Measurements from ENCODE around the gene PACSIN2.

Gene PACSIN2

GRCh38 chr22:42950281-42950680, 64.7 kb downstream of the PACSIN2 start:
- H2AFZ ChIP-seq (ENCODE audit: low read depth, low read length): no peak overlapping the region
- H3K9me3 ChIP-seq (ENCODE audit: low read length): no peaks in the 10 kb centered on the region
- peaks cover 27% of the 10 kb centered on the region for H3K4me1 ChIP-seq (ENCODE audit: insufficient read depth, low read length)
- H3K36me3 ChIP-seq (ENCODE audit: insufficient read depth, low read length): no peaks in the 10 kb centered on the region
- H3K27me3 ChIP-seq (ENCODE audit: insufficient read depth, low read length): no peaks in the 10 kb centered on the region
- H3K4me3 ChIP-seq (ENCODE audit: low read length): no peak overlapping the region

DNA sequence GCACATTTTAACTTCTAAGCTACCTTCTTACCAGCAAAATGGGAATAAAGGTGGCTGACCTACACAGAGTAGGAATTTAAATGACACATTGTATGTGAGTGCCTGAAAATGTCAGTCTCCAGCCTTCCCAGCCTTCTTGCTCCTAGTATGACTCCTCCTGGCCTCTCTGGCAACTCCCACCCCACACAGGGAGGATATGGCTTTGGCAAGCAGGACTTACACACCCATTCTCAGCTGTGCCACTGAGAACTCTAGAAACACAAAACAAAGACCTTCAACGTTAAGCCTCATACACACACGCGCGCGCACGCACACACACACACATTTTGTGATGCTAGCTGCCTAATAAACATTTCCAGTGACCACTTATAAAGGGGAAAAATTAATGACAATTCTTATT, 65.8 kb downstream of the PACSIN2 start:
- Histone ChIP-seq H2AFZ (ENCODE audit: low read depth, low read length) (no peak overlapping the region), H3K4me1 (ENCODE audit: insufficient read depth, low read length) (peaks cover 27% of the 10 kb centered on the region), H3K27me3 (ENCODE audit: insufficient read depth, low read length) (no peaks in the 10 kb centered on the region), H3K9me3 (ENCODE audit: low read length) (no peaks in the 10 kb centered on the region), H3K36me3 (ENCODE audit: insufficient read depth, low read length) (no peaks in the 10 kb centered on the region), H3K4me3 (ENCODE audit: low read length) (no peak overlapping the region)

DNA sequence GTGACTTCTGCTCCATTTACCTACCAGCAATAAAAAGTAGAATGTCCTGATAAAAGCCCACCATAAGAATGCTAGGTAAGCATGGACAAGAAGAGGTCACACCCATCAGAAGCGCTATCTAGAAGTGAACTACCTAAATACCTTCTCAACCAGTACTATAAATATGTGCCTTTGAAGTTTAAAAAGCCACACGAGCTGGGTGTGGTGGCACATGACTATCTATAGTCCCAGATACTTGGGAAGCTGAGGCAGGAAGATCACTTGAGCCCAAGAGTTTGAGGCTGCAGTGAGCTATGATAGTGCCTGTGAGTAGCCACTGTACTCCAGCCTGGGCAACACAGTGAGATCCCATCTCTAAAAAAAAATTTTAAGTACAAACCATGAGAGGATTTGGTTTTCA, 66.7 kb downstream of the PACSIN2 start:
- H3K27me3 ChIP-seq (ENCODE audit: insufficient read depth, low read length): no peaks in the 10 kb centered on the region
- no peaks in the 10 kb centered on the region for H3K36me3 ChIP-seq (ENCODE audit: insufficient read depth, low read length)
- H3K9me3 ChIP-seq (ENCODE audit: low read length): no peaks in the 10 kb centered on the region
- peaks cover 27% of the 10 kb centered on the region for H3K4me1 ChIP-seq (ENCODE audit: insufficient read depth, low read length)
- H2AFZ ChIP-seq (ENCODE audit: low read depth, low read length): no peak overlapping the region
- H3K4me3 ChIP-seq (ENCODE audit: low read length): no peak overlapping the region

- Histone ChIP-seq H3K27me3 (ENCODE audit: insufficient read depth, low read length) (no peaks in the 10 kb centered on the region), H2AFZ (ENCODE audit: low read depth, low read length) (no peak overlapping the region), H3K4me3 (ENCODE audit: low read length) (no peak overlapping the region), H3K9me3 (ENCODE audit: low read length) (no peaks in the 10 kb centered on the region), H3K4me1 (ENCODE audit: insufficient read depth, low read length) (peaks cover 27% of the 10 kb centered on the region), H3K36me3 (ENCODE audit: insufficient read depth, low read length) (no peaks in the 10 kb centered on the region)
Measured at GRCh38 chr22:42947211-42947990, 67.5 kb downstream of the PACSIN2 start.

- Histone ChIP-seq H3K27me3 (ENCODE audit: insufficient read depth, low read length) (no peaks in the 10 kb centered on the region), H3K9me3 (ENCODE audit: low read length) (no peaks in the 10 kb centered on the region), H3K4me1 (ENCODE audit: insufficient read depth, low read length) (peaks cover 27% of the 10 kb centered on the region), H3K36me3 (ENCODE audit: insufficient read depth, low read length) (no peaks in the 10 kb centered on the region), H2AFZ (ENCODE audit: low read depth, low read length) (no peak overlapping the region), H3K4me3 (ENCODE audit: low read length) (no peak overlapping the region)
Measured at GRCh38 chr22:42946546-42947198, 68.3 kb downstream of the PACSIN2 start.

- H3K27me3 ChIP-seq (ENCODE audit: insufficient read depth, low read length): no peaks in the 10 kb centered on the region
- H2AFZ ChIP-seq (ENCODE audit: low read depth, low read length): no peak overlapping the region
- no peaks in the 10 kb centered on the region for H3K36me3 ChIP-seq (ENCODE audit: insufficient read depth, low read length)
- H3K4me3 ChIP-seq (ENCODE audit: low read length): no peak overlapping the region
- no peaks in the 10 kb centered on the region for H3K9me3 ChIP-seq (ENCODE audit: low read length)
- H3K4me1 ChIP-seq (ENCODE audit: insufficient read depth, low read length): peaks cover 27% of the 10 kb centered on the region
Measured at GRCh38 chr22:42945736-42946135, 69.2 kb downstream of the PACSIN2 start.

DNA sequence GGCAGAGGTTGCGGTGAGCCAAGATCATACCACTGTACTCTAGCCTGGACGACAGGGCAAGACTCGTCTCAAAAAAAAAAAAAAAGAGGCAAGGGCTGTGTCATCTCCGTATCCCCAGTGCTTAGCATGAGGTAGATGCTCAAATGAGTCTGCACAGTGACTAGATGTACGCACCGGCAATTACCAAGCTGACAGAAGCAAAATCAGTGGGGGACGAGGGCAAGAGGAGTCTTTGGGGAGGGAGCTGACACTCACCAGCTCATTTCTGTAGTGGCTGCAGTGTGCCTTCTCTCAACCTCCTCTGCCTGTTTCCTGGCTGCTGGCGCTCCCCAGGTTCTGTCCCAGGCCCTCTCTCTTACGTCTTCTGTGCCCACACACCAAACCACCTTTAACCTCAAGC, 69.9 kb downstream of the PACSIN2 start:
- no peak overlapping the region for H2AFZ ChIP-seq (ENCODE audit: low read depth, low read length)
- H3K4me1 ChIP-seq (ENCODE audit: insufficient read depth, low read length): peaks cover 32% of the 10 kb centered on the region
- no peaks in the 10 kb centered on the region for H3K36me3 ChIP-seq (ENCODE audit: insufficient read depth, low read length)
- H3K27me3 ChIP-seq (ENCODE audit: insufficient read depth, low read length): no peaks in the 10 kb centered on the region
- H3K9me3 ChIP-seq (ENCODE audit: low read length): no peaks in the 10 kb centered on the region
- H3K4me3 ChIP-seq (ENCODE audit: low read length): no peak overlapping the region

DNA sequence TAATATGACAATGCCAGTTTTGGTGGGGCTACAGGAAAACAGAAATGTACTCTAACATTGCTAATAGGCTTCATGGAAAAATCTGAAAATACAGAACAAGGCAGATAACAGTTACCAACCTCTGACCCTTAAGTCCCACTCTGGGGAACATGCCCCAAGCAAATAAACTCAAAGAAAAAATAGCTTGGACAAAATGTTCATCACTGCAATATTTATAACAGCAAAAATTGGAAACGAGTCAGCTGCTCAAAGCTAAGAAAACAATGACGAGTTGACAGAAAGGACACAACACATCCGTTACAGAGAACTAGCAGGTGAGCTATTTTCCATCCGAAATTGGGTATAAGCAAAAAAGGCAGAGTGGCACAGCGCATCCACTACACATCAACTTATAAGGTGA, 70.5 kb downstream of the PACSIN2 start:
- no peak overlapping the region for H2AFZ ChIP-seq (ENCODE audit: low read depth, low read length)
- H3K36me3 ChIP-seq (ENCODE audit: insufficient read depth, low read length): no peaks in the 10 kb centered on the region
- H3K4me3 ChIP-seq (ENCODE audit: low read length): no peak overlapping the region
- H3K9me3 ChIP-seq (ENCODE audit: low read length): no peaks in the 10 kb centered on the region
- H3K27me3 ChIP-seq (ENCODE audit: insufficient read depth, low read length): no peaks in the 10 kb centered on the region
- peaks cover 36% of the 10 kb centered on the region for H3K4me1 ChIP-seq (ENCODE audit: insufficient read depth, low read length)

GRCh38 chr22:42943981-42944380, 71.0 kb downstream of the PACSIN2 start:
- no peaks in the 10 kb centered on the region for H3K9me3 ChIP-seq (ENCODE audit: low read length)
- no peaks in the 10 kb centered on the region for H3K27me3 ChIP-seq (ENCODE audit: insufficient read depth, low read length)
- H3K36me3 ChIP-seq (ENCODE audit: insufficient read depth, low read length): no peaks in the 10 kb centered on the region
- peaks cover 36% of the 10 kb centered on the region for H3K4me1 ChIP-seq (ENCODE audit: insufficient read depth, low read length)
- H2AFZ ChIP-seq (ENCODE audit: low read depth, low read length): no peak overlapping the region
- no peak overlapping the region for H3K4me3 ChIP-seq (ENCODE audit: low read length)

DNA sequence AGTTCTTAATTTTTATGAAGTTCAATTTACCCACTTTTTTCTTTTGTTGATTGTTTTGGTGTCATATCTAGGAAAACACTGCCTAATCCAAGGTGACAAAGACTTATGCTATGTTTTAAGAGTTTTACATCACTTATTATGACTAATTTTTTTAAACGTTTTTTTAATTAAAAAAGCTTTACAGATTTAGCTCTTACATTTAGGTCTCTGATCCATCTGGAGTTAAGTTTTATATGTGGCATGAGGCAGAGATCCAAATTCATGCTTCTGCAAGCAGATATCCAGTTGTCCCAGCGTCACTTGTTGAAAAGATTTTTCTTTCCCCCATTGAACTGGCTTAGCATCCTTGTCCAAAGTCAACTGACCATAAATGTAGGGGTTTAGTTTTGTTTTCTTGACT, 72.6 kb downstream of the PACSIN2 start:
- Histone ChIP-seq H3K9me3 (ENCODE audit: low read length) (no peaks in the 10 kb centered on the region), H3K36me3 (ENCODE audit: insufficient read depth, low read length) (no peaks in the 10 kb centered on the region), H3K27me3 (ENCODE audit: insufficient read depth, low read length) (no peaks in the 10 kb centered on the region), H3K4me1 (ENCODE audit: insufficient read depth, low read length) (peaks cover 39% of the 10 kb centered on the region), H2AFZ (ENCODE audit: low read depth, low read length) (no peak overlapping the region), H3K4me3 (ENCODE audit: low read length) (no peak overlapping the region)

- peaks cover 29% of the 10 kb centered on the region for H3K4me1 ChIP-seq (ENCODE audit: insufficient read depth, low read length)
- H3K9me3 ChIP-seq (ENCODE audit: low read length): no peaks in the 10 kb centered on the region
- H3K36me3 ChIP-seq (ENCODE audit: insufficient read depth, low read length): no peaks in the 10 kb centered on the region
- H3K4me3 ChIP-seq (ENCODE audit: low read length): no peak overlapping the region
- no peak overlapping the region for H2AFZ ChIP-seq (ENCODE audit: low read depth, low read length)
- H3K27me3 ChIP-seq (ENCODE audit: insufficient read depth, low read length): no peaks in the 10 kb centered on the region
Measured at GRCh38 chr22:42939941-42940653, 74.9 kb downstream of the PACSIN2 start.

DNA sequence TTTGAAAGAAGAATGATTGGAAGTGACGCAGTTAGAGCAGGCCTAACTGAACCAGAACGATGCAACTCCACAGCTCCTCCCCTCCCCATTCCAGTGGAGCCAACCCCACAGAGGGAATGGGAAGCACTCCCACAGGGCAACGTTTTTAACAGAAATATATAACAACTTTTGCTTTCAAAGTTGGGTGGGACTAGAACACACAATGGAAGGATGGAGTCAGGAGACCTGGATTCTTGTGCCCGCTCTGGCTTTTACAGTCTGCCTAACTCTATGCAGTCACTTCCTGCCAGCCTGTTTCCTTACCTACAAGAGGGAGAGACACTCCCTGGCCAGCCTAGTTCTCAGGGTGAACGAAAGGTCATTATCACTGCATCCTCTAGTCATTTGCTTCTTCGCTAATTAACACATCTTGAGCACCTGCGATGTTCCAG, 75.5 kb downstream of the PACSIN2 start:
- no peaks in the 10 kb centered on the region for H3K9me3 ChIP-seq (ENCODE audit: low read length)
- no peak overlapping the region for H3K4me3 ChIP-seq (ENCODE audit: low read length)
- no peaks in the 10 kb centered on the region for H3K27me3 ChIP-seq (ENCODE audit: insufficient read depth, low read length)
- H3K36me3 ChIP-seq (ENCODE audit: insufficient read depth, low read length): no peaks in the 10 kb centered on the region
- no peak overlapping the region for H2AFZ ChIP-seq (ENCODE audit: low read depth, low read length)
- H3K4me1 ChIP-seq (ENCODE audit: insufficient read depth, low read length): peaks cover 31% of the 10 kb centered on the region

DNA sequence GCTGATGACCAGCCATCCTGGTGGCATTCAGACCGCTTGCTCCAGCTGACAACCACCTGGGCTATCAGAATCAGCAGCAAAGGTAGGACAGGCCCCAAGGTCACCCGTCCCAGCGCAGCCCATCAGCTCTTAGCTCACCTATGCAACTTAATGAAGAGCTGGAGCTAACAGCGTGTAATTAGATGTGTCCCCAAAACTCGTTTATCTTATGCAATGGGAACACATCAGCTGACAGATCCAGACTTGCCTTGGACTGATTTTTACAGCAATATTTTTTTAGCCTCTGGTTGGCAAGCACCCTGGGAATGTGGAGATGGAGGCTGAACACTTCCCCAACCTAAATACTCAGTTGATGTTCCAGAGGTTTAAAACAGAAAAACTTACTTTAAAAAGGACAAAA, 76.0 kb downstream of the PACSIN2 start:
- peaks cover 36% of the 10 kb centered on the region for H3K4me1 ChIP-seq (ENCODE audit: insufficient read depth, low read length)

More for the DNA sequence above, 76.0 kb downstream of the PACSIN2 start:
- Histone ChIP-seq H3K27me3 (ENCODE audit: insufficient read depth, low read length) (no peaks in the 10 kb centered on the region), H3K9me3 (ENCODE audit: low read length) (no peaks in the 10 kb centered on the region), H2AFZ (ENCODE audit: low read depth, low read length) (no peak overlapping the region), H3K4me3 (ENCODE audit: low read length) (no peak overlapping the region), H3K36me3 (ENCODE audit: insufficient read depth, low read length) (no peaks in the 10 kb centered on the region)

All from neuron (in vitro differentiated cells).